CD14-positive monocyte (primary cell): ENCODE measurements around the gene PHKA1. TPM values are rescaled to one million over a fixed set of nuclear protein-coding genes. Genes with fewer than 3 reads are reported as not detected.
A peak's percentile ranks its signal among the peaks of the same experiment; 100 is the strongest.

Source experiments
- DNase-seq, 3 donors: peaks; one replicate each; pipeline ENCODE4 v3.0.0-alpha.2; 2011 to 2022
- H2AFZ ChIP-seq: 2 replicates; pipeline ENCODE4 v1.6.0; 2012; ENCODE audit warnings: mild to moderate bottlenecking, low read depth, low read length, inconsistent platforms; ENCODE audit not compliant: insufficient read depth, poor library complexity, severe bottlenecking
- H3K27ac ChIP-seq, 2 donors: 1 replicate in 1 of 2; 2 replicates in 1 of 2; pipeline ENCODE4 v1.5.1; 2012 to 2013; ENCODE audit warnings: low read length in 2 of 2, control low read depth in 1 of 2, inconsistent platforms in 1 of 2, low read depth in 1 of 2, mild to moderate bottlenecking in 1 of 2
- H3K27me3 ChIP-seq, 2 donors: one replicate each; pipeline versions ENCODE4 v1.6.0 to v1.6.1; 2011 to 2013; ENCODE audit warnings: low read length in 2 of 2; ENCODE audit not compliant: control insufficient read depth in 2 of 2, insufficient read depth in 2 of 2
- H3K36me3 ChIP-seq, 2 donors: replicated peaks in 1 of 2; 1 replicate in 1 of 2; 2 replicates in 1 of 2; pipeline versions ENCODE4 v1.5.1 to v1.6.1; 2012 to 2013; ENCODE audit warnings: low read length in 2 of 2, control low read depth in 1 of 2, inconsistent platforms in 1 of 2, mild to moderate bottlenecking in 1 of 2; ENCODE audit not compliant: insufficient read depth in 2 of 2, control insufficient read depth in 1 of 2
- H3K4me1 ChIP-seq, 2 donors: 1 replicate in 1 of 2; 2 replicates in 1 of 2; pipeline versions ENCODE4 v1.5.1 to v1.6.1; 2012 to 2013; ENCODE audit warnings: low read length in 2 of 2, control low read depth in 1 of 2, inconsistent platforms in 1 of 2, mild to moderate bottlenecking in 1 of 2, moderate library complexity in 1 of 2; ENCODE audit not compliant: insufficient read depth in 2 of 2, control insufficient read depth in 1 of 2
- H3K4me2 ChIP-seq: replicated peaks from 2 replicates; pipeline ENCODE3; 2012; ENCODE audit warnings: low read length, moderate library complexity, mild to moderate bottlenecking; ENCODE audit not compliant: poor library complexity, severe bottlenecking; ENCODE audit errors: extremely low read depth
- H3K4me3 ChIP-seq, 3 experiments: fragments of 200-600 bp in 1 of 3; sonication (generic) in 1 of 3; replicated peaks in 1 of 3; 1 replicate in 2 of 3; 2 replicates in 1 of 3; pipeline ENCODE4 v1.5.1; 2011 to 2013; ENCODE audit warnings: low read length in 3 of 3, mild to moderate bottlenecking in 3 of 3, control low read depth in 2 of 3, low read depth in 2 of 3, inconsistent platforms in 1 of 3, moderate library complexity in 1 of 3
- H3K79me2 ChIP-seq: 2 replicates; pipeline ENCODE4 v1.6.0; 2012; ENCODE audit warnings: mild to moderate bottlenecking, control low read depth, inconsistent platforms, low read length, moderate library complexity; ENCODE audit not compliant: insufficient read depth
- H3K9ac ChIP-seq: 2 replicates; pipeline ENCODE4 v1.6.0; 2017; ENCODE audit warnings: low read length, mild to moderate bottlenecking; ENCODE audit not compliant: insufficient read depth, poor library complexity, severe bottlenecking
- H3K9me3 ChIP-seq, 2 donors: replicated peaks in 1 of 2; 1 replicate in 1 of 2; 2 replicates in 1 of 2; pipeline versions ENCODE4 v1.5.1 to v1.6.1; 2012 to 2013; ENCODE audit warnings: low read length in 2 of 2, control low read depth in 1 of 2; ENCODE audit not compliant: control insufficient read depth in 1 of 2, insufficient read depth in 1 of 2
- H4K20me1 ChIP-seq: 2 replicates; pipeline ENCODE4 v1.6.0; 2012; ENCODE audit warnings: mild to moderate bottlenecking, low read length, control low read depth, moderate library complexity; ENCODE audit not compliant: insufficient read depth
- H3K27ac Mint-ChIP-seq, 7 donors: one replicate each; pipeline ENCODE4 v1.8.0; 2020; ENCODE audit warnings: mild to moderate bottlenecking in 7 of 7, mixed read lengths in 7 of 7, moderate library complexity in 6 of 7, inconsistent platforms in 2 of 7
- H3K27me3 Mint-ChIP-seq, 3 donors: one replicate each; pipeline ENCODE4 v1.8.0; 2021 to 2022; ENCODE audit warnings: low read depth in 3 of 3, mild to moderate bottlenecking in 3 of 3, mixed read lengths in 3 of 3, moderate library complexity in 3 of 3, inconsistent platforms in 1 of 3
- H3K36me3 Mint-ChIP-seq, 2 donors: one replicate each; pipeline ENCODE4 v1.8.0; 2020; ENCODE audit warnings: mixed read lengths in 2 of 2, inconsistent platforms in 1 of 2, mild to moderate bottlenecking in 1 of 2
- H3K4me1 Mint-ChIP-seq: one replicate; pipeline ENCODE4 v1.8.0; 2020; ENCODE audit warnings: mild to moderate bottlenecking, mixed read lengths
- H3K4me3 Mint-ChIP-seq, 2 donors: one replicate each; pipeline ENCODE4 v1.8.0; 2020; ENCODE audit warnings: mild to moderate bottlenecking in 2 of 2, mixed read lengths in 2 of 2, moderate library complexity in 1 of 2
- H3K9me3 Mint-ChIP-seq, 7 donors: one replicate each; pipeline ENCODE4 v1.8.0; 2020 to 2022; ENCODE audit warnings: mixed read lengths in 7 of 7, mild to moderate bottlenecking in 6 of 7, moderate library complexity in 6 of 7, inconsistent platforms in 2 of 7
- WGBS: methylation state at CpG from one replicate; pipeline ENCODE4 v1.1.5; 2013; ENCODE audit warnings: missing lambda C conversion rate; ENCODE audit not compliant: insufficient coverage; 5-methylcytosine and 5-hydroxymethylcytosine counted together
- intact Hi-C, 2 donors: fragments of 100-400 bp; cut with micrococcal nuclease; formaldehyde crosslinking; loops; one replicate each; pipeline versions ENCODE4 v1.15.0 to v1.15.1; 2023
- polyA plus RNA-seq, 3 donors: library from polyadenylated mRNA; depleted of rRNA in 1 of 3; unstranded in 2 of 3; stranded (reverse) in 1 of 3; fragments of 300-500 nt in 2 of 3; fragments of >200 nt in 1 of 3; fragmentation: Illumina TruSeq in 2 of 3; gene quantifications; 1 replicate in 2 of 3; 2 replicates in 1 of 3; pipeline ENCODE4 v1.2.3, GENCODE V29; 2012 to 2021
- TF ChIP-seq, protein P1 (sequence below): fragments of 200-600 bp; IDR thresholded peaks from one replicate; pipeline ENCODE4 v1.8.0; 2022; ENCODE audit warnings: antibody characterized with exemption, mild to moderate bottlenecking

Gene PHKA1
- polyA plus RNA-seq, 3 donors: 0.01 TPM; not detected in 2

DNA sequence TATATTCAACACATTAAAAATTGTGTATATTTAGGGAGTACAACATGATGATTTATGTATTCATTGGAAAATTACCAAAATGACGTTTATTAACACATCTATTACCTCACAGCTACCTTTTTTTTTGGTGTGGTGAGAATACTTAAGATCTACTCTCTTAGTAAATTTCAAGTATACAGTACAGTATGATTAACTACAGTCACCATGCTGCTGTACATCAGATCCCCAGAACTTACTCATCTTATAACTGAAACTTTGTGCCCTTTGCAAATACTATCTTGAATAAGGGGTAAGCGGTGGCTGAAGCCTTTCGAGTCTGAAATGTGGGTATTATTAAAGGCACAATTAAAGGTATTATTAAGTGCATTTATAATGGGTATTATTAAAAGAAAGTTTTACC lies 976 bp downstream of the PHKA1 start:
- Mint-ChIP-seq H3K4me3 (peak overlapping the region; percentile 72 to 95), H3K36me3 (no peaks in the 10 kb centered on the region), H3K9me3 (peaks cover 0 to 7% (median 2%) of the 10 kb centered on the region in 7 donors), H3K27me3 (peaks cover 8 to 18% (median 10%) of the 10 kb centered on the region in 3 donors), H3K4me1 (peaks cover 12% of the 10 kb centered on the region), H3K27ac (no peak overlapping the region)
- Histone ChIP-seq H3K4me1 (peaks cover 0 to 2% of the 10 kb centered on the region in 2 donors), H3K4me2 (no peak overlapping the region), H3K9ac (no peak overlapping the region), H3K27me3 (no peaks in the 10 kb centered on the region), H2AFZ (no peak overlapping the region), H3K27ac (no peak overlapping the region), H3K4me3 (peak overlapping the region in 1 of 3 experiments; percentile 69), H3K36me3 (no peaks in the 10 kb centered on the region), H3K9me3 (no peaks in the 10 kb centered on the region), H3K79me2 (no peaks in the 10 kb centered on the region), H4K20me1 (no peaks in the 10 kb centered on the region)
- intact Hi-C loops: no loop called here
- TF ChIP-seq, protein P1, sequence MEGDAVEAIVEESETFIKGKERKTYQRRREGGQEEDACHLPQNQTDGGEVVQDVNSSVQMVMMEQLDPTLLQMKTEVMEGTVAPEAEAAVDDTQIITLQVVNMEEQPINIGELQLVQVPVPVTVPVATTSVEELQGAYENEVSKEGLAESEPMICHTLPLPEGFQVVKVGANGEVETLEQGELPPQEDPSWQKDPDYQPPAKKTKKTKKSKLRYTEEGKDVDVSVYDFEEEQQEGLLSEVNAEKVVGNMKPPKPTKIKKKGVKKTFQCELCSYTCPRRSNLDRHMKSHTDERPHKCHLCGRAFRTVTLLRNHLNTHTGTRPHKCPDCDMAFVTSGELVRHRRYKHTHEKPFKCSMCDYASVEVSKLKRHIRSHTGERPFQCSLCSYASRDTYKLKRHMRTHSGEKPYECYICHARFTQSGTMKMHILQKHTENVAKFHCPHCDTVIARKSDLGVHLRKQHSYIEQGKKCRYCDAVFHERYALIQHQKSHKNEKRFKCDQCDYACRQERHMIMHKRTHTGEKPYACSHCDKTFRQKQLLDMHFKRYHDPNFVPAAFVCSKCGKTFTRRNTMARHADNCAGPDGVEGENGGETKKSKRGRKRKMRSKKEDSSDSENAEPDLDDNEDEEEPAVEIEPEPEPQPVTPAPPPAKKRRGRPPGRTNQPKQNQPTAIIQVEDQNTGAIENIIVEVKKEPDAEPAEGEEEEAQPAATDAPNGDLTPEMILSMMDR: no peak
- no CpG with 5 or more reads among the region's 3 CpGs for WGBS
- DNase-seq: no peak

DNA sequence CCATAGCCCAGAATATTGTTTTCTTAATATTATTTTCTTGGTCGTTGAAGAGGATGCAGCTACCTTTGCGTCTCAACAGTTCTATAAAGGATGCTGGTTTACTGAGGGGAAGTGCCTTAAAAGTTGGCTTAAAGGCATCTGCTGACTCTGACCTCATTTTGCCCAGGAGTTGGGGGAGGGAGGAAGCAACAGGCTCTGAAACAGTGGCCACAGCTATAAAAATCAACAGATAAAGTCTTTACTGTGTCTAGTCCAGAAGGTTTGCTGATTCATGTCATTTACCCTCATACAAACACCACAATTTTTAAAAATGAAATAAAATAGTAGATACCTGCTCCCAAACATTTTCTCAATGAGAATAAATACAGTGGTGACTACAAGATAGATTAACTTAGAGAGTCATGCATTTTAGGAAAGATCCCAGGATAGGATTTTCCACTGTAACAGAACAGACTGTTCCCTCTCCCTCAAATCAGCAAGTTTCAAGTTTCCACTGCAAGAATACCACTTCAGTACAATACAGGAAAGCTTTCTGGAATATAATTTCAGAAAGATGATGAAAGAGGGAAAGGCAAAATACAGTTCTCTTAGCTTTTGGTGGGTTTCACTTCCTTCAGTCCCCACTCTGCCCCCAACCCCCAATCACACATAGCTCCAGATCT lies 1.9 kb downstream of the PHKA1 start:
- no CpG with 5 or more reads among the region's 2 CpGs for WGBS
- no peak overlapping the region for H3K4me3 ChIP-seq
- no peaks in the 10 kb centered on the region for H3K79me2 ChIP-seq
- peaks cover 12% of the 10 kb centered on the region for H3K4me1 Mint-ChIP-seq
- H3K36me3 ChIP-seq: no peaks in the 10 kb centered on the region
- H3K36me3 Mint-ChIP-seq: no peaks in the 10 kb centered on the region
- no peak overlapping the region for H3K27ac Mint-ChIP-seq
- no peaks in the 10 kb centered on the region for H4K20me1 ChIP-seq
- no peak overlapping the region for H3K4me3 Mint-ChIP-seq
- H3K9me3 Mint-ChIP-seq: peaks cover 0 to 7% (median 2%) of the 10 kb centered on the region in 7 donors
- H3K27me3 ChIP-seq: no peaks in the 10 kb centered on the region
- TF ChIP-seq, protein P1: no peak
- H3K4me1 ChIP-seq: peaks cover 0 to 2% of the 10 kb centered on the region in 2 donors
- H3K27ac ChIP-seq: no peak overlapping the region
- no peak overlapping the region for H3K4me2 ChIP-seq
- intact Hi-C loops: no loop called here
- peaks cover 8 to 18% (median 10%) of the 10 kb centered on the region in 3 donors for H3K27me3 Mint-ChIP-seq
- no peaks in the 10 kb centered on the region for H3K9me3 ChIP-seq
- H3K9ac ChIP-seq: no peak overlapping the region
- no peak overlapping the region for H2AFZ ChIP-seq
- DNase-seq: no peak
